ENCODE results near the gene TPD52L1.

The TPD52L1 gene

DNA sequence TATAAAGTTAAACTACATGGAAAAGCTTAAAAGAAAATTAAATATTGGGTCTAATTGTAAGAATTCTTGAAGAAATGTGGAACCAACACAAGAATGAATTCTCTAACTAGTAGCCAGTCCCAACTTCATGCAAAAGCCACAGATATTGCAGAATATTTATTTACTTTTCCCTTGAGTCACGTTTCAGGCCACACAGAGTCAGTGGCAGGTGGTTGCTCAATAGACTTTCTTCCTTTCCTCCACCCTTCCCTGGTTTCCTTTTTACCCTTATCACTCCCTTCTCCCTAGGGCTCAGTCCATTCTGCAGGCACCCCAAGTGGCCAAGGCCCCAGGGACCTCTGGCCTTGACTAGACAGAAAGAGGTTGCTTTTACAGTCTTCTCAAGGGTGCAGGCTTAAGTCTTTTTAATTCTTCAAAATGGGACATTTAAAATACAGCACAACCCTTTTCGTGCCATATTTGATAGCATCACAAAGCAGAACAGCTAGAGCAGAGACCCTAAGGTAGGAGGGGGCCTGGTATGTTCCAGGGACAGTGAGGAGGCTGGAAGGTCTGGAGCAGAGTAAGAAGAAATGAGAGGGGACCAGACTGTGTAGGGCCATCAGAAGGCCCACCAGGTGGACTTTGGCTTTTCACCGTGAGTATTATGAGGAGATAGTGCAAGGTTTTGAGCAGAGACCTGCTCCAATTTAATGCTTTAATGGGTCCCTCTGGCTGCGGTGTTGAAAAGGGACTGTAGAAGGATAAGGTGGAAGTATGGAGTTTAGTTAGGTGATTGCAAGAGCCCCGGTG is 83.2 kb downstream of the TPD52L1 start:
- POLR2A ChIA-PET: no interaction called here

DNA sequence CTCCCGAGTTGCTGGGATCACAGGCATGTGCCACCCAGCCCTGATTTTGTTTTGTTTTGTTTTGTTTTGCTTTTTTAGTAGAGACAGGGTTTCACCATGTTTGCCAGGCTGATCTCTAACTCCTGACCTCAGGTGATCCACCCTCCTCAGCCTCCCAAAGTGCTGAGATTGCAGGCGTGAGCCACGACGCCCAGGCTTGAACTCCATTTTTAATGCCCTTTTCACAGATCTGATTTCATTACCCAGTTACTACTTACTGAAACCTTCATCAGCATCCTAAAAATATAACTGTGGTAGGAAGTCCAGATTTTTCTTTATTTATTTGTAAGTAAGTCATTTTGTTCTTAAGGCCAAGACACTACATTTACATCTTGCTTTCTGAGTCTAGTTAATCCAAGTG is 84.2 kb downstream of the TPD52L1 start:
- DNase-seq (ENCODE audit: extremely low spot score): no peak
- ChIA-PET CTCF (no interaction called here), POLR2A (no interaction called here)
- TF ChIP-seq, protein P1, sequence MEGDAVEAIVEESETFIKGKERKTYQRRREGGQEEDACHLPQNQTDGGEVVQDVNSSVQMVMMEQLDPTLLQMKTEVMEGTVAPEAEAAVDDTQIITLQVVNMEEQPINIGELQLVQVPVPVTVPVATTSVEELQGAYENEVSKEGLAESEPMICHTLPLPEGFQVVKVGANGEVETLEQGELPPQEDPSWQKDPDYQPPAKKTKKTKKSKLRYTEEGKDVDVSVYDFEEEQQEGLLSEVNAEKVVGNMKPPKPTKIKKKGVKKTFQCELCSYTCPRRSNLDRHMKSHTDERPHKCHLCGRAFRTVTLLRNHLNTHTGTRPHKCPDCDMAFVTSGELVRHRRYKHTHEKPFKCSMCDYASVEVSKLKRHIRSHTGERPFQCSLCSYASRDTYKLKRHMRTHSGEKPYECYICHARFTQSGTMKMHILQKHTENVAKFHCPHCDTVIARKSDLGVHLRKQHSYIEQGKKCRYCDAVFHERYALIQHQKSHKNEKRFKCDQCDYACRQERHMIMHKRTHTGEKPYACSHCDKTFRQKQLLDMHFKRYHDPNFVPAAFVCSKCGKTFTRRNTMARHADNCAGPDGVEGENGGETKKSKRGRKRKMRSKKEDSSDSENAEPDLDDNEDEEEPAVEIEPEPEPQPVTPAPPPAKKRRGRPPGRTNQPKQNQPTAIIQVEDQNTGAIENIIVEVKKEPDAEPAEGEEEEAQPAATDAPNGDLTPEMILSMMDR (IDR thresholded peaks at IDR 0.05; ENCODE audit: control extremely low read depth, extremely low read depth, low read depth, missing control alignments): no peak

More for the DNA sequence above, 83.2 kb downstream of the TPD52L1 start:
- TF ChIP-seq, protein P1 (IDR thresholded peaks at IDR 0.05; ENCODE audit: control extremely low read depth, extremely low read depth, low read depth, missing control alignments): no peak
- CTCF ChIA-PET: interaction anchor here (0.8 to 1.2 kb wide), 2 partner anchors 18 to 29 kb away, joined by 3 read pairs; no protein-coding TSS in a partner anchor
- DNase-seq (ENCODE audit: extremely low spot score): no peak

DNA sequence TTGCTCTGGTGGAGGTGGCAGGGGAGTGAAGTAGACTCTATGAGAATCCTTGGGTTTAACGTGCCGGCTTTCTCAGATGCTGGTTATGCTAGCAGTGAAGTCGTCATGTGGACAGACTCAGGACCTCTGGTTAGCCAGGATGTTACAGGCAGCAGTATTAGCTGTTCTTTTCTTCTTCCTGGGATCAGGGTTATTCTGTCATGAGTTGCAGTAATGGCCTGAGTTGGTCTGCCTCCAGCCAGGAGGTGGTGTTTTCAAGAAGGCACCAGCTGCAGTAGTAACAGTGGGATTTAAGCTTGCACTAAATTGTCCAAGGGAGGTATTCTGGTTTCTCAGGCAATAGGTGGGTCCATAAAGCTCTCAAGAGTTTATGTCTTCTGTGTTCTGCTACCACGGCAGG is 91.5 kb downstream of the TPD52L1 start:
- CTCF ChIA-PET: no interaction called here
- DNase-seq (ENCODE audit: extremely low spot score): no peak
- POLR2A ChIA-PET: no interaction called here
- TF ChIP-seq, protein P1 (IDR thresholded peaks at IDR 0.05; ENCODE audit: control extremely low read depth, extremely low read depth, low read depth, missing control alignments): no peak

DNA sequence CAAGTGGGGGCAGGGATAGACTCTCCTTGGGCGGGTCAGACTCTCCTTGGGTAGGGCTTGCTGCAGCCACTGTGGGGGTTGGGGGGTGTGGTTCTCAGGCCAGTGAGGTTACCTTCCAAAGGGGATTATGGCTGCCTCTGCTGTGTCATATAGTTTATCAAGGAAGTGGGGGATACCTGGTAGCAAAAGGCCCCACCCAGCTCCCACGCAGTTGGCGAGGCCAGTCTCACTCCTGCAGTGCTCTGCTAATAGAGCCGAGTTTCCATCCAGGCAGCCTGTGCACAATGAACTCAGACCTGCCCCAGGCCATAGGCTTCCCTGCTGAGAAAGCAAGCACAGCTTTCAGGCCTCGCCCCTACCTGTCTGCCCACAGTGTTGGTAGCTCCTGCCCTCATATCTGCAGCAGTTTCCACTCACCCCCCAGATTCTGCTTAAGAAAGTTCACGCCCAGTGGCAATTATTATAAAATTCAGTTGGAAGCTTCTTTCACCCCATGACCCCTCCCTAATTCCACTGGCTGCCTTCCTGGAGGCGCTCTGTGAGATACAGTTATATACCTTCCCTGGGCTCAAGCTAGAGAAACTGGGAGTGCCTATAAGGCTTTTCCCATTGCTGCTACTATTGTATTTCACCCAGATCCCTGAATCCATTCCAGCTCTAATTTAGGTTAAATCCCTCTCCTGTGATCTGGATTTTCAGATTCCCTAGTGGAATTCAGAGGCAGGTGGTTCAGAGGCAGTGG is 92.1 kb downstream of the TPD52L1 start:
- POLR2A ChIA-PET: no interaction called here
- CTCF ChIA-PET: no interaction called here
- DNase-seq (ENCODE audit: extremely low spot score): no peak
- TF ChIP-seq, protein P1 (IDR thresholded peaks at IDR 0.05; ENCODE audit: control extremely low read depth, extremely low read depth, low read depth, missing control alignments): no peak

DNA sequence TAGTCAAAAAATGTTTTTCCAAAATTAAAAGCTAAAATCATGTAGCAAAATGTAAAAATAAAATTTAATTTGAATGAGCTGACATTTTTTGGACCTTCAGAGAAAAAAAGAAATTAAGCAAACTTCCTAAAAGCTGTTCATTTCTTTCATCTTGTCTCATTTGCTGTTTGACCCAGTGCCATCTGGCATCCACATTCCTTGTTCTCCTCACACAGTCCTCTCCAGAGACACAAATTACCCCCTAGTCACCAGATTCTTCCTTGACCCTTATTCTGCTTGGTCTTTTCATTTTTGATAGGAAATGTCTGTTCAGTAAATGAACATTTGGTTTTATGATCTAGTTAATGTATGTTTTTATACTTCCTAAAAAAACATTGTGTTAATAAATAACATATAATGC is 93.0 kb downstream of the TPD52L1 start:
- POLR2A ChIA-PET: no interaction called here
- TF ChIP-seq, protein P1 (IDR thresholded peaks at IDR 0.05; ENCODE audit: control extremely low read depth, extremely low read depth, low read depth, missing control alignments): no peak
- DNase-seq (ENCODE audit: extremely low spot score): no peak
- CTCF ChIA-PET: no interaction called here

DNA sequence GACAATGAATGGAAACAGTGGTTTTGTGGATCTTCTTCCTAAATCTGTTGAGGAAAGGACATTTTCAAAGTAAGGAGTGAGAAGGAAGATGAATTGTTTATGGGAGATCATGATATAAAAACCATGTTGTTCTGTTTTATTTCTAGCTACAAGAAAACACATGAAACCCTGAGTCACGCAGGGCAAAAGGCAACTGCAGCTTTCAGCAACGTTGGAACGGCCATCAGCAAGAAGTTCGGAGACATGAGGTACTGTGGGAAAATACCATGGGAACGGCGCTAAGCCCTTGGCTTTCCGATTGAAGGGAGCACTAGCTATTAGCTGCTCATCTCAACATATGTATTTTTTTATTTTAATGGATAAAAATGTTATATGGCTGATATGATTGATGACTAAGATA is 94.6 kb downstream of the TPD52L1 start:
- no peak for DNase-seq (ENCODE audit: extremely low spot score)
- ChIA-PET POLR2A (no interaction called here), CTCF (interaction anchor here (1.6 to 2.1 kb wide), 2 partner anchors 16 to 35 kb away, joined by 5 to 7 read pairs; no protein-coding TSS in a partner anchor)
- TF ChIP-seq, protein P1 (IDR thresholded peaks at IDR 0.05; ENCODE audit: control extremely low read depth, extremely low read depth, low read depth, missing control alignments): no peak

Data from GM10248 (cell line).